ENCODE data around the gene VAV1. TPM values are rescaled to one million over a fixed set of nuclear protein-coding genes. Genes with fewer than 3 reads are reported as not detected.

VAV1 gene
- total and polyA plus RNA-seq, 9 of the 15 experiments (the other 6 are each of a cell fraction or from before 2014, with no cell fraction given): 0.46 to 20.1 (median 11.1) TPM

DNA sequence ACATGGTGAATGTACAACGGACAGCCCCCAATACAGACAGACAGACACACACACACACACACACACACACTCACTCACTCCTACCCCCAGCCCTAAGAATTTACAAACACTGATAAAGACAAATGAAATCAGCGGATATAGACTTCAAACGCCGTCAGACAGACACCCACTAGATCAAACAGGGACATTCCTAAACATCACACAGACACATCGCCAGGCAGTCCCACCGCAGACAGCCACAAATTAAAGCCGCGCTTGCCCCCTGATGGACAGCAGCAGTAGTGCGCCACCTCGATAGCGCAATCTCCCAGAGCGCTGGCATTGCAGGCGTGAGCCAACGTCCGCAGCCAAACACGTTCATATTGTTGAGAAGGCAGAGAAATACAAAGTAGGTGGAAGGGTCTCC is 90.2 kb downstream of the VAV1 start (continued):
- TF ChIP-seq, protein P1, sequence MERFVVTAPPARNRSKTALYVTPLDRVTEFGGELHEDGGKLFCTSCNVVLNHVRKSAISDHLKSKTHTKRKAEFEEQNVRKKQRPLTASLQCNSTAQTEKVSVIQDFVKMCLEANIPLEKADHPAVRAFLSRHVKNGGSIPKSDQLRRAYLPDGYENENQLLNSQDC (CRISPR knock-in tag; IDR thresholded peaks at IDR 0.05): no peak
- no peak for TF ChIP-seq FIP1L1 (IDR thresholded peaks at IDR 0.05; ENCODE audit: low read depth, low read length, poor library complexity, severe bottlenecking)
- no peak for TF ChIP-seq ASH1L (IDR thresholded peaks at IDR 0.05; ENCODE audit: borderline replicate concordance, low read depth, partially characterized antibody)
- peak; percentile 35; the same call in 1 of the 2 replicates for TF ChIP-seq ARID1B (IDR thresholded peaks at IDR 0.05)
- no peak for TF ChIP-seq SMAD1 (IDR thresholded peaks at IDR 0.05; ENCODE audit: low read depth, low read length, partially characterized antibody)
- TF ChIP-seq MAFK (IDR thresholded peaks at IDR 0.05; ENCODE audit: low read length): no peak
- peak; percentile 45 for TF ChIP-seq SMARCA4 (IDR thresholded peaks at IDR 0.05)
- no peak for TF ChIP-seq ZNF175 (CRISPR knock-in tag; IDR thresholded peaks at IDR 0.05; ENCODE audit: low read depth)
- TF ChIP-seq, protein P2, sequence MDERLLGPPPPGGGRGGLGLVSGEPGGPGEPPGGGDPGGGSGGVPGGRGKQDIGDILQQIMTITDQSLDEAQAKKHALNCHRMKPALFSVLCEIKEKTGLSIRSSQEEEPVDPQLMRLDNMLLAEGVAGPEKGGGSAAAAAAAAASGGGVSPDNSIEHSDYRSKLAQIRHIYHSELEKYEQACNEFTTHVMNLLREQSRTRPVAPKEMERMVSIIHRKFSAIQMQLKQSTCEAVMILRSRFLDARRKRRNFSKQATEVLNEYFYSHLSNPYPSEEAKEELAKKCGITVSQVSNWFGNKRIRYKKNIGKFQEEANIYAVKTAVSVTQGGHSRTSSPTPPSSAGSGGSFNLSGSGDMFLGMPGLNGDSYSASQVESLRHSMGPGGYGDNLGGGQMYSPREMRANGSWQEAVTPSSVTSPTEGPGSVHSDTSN (CRISPR knock-in tag; IDR thresholded peaks at IDR 0.05; ENCODE audit: low read depth): no peak
- TF ChIP-seq, protein P2 (tag; conservative IDR thresholded peaks at IDR 0.05; ENCODE audit: low read depth): 0 out of 2 replicates have a peak, but pooled peaks have one; percentile 35
- TF ChIP-seq SNRNP70 (optimal IDR thresholded peaks at IDR 0.05; ENCODE audit: low read depth, low read length): no peak
- TF ChIP-seq PHF8 (IDR thresholded peaks at IDR 0.05; ENCODE audit: borderline replicate concordance, low read length): no peak
- peak in 1 of 2 experiments; percentile 91; a peak in 2 of 4 replicates for TF ChIP-seq TEAD1 (CRISPR knock-in tag; IDR thresholded peaks at IDR 0.05)
- no peak for TF ChIP-seq MAFG (tag; conservative IDR thresholded peaks at IDR 0.05)
- peak in 2 of 3 experiments; percentile 11 to 30 for TF ChIP-seq YY1 (IDR thresholded peaks at IDR 0.05; ENCODE audit: borderline replicate concordance in 1 of 3, control insufficient read depth in 1 of 3, extremely low read depth in 1 of 3, insufficient read depth in 3 of 3, insufficient read length in 1 of 3, insufficient replicate concordance in 2 of 3, low read depth in 1 of 3, low read length in 2 of 3)
- no peak for TF ChIP-seq RBM25 (IDR thresholded peaks at IDR 0.05; ENCODE audit: low read depth, low read length, severe bottlenecking)
- no peak for TF ChIP-seq ATF1 (CRISPR knock-in tag; IDR thresholded peaks at IDR 0.05)
- TF ChIP-seq ATF1 (tag; IDR thresholded peaks at IDR 0.05): 0 out of 2 replicates have a peak, but pooled peaks have one; percentile 8
- TF ChIP-seq TAF15 (IDR thresholded peaks at IDR 0.05; ENCODE audit: low read depth, low read length): no peak
- no peak for TF ChIP-seq ELF2 (CRISPR knock-in tag; IDR thresholded peaks at IDR 0.05)
- TF ChIP-seq U2AF2 (optimal IDR thresholded peaks at IDR 0.05; ENCODE audit: low read depth, low read length): no peak
- TF ChIP-seq DMBX1 (CRISPR knock-in tag; IDR thresholded peaks at IDR 0.05; ENCODE audit: borderline replicate concordance): no peak
- TF ChIP-seq, protein P3, sequence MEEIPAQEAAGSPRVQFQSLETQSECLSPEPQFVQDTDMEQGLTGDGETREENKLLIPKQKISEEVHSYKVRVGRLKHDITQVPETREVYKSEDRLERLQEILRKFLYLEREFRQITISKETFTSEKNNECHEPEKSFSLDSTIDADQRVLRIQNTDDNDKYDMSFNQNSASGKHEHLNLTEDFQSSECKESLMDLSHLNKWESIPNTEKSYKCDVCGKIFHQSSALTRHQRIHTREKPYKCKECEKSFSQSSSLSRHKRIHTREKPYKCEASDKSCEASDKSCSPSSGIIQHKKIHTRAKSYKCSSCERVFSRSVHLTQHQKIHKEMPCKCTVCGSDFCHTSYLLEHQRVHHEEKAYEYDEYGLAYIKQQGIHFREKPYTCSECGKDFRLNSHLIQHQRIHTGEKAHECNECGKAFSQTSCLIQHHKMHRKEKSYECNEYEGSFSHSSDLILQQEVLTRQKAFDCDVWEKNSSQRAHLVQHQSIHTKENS (CRISPR knock-in tag; IDR thresholded peaks at IDR 0.05): no peak
- no peak for TF ChIP-seq TGIF2 (CRISPR knock-in tag; IDR thresholded peaks at IDR 0.05)
- no peak for TF ChIP-seq HDGF (IDR thresholded peaks at IDR 0.05)
- TF ChIP-seq NFIC (IDR thresholded peaks at IDR 0.05): 0 out of 2 replicates have a peak, but pooled peaks have one; percentile 25
- no peak for TF ChIP-seq MTA1 (IDR thresholded peaks at IDR 0.05; ENCODE audit: borderline replicate concordance)
- TF ChIP-seq NCOA4 (IDR thresholded peaks at IDR 0.05; ENCODE audit: partially characterized antibody): no peak

All from K562 (cell line).